GM18505 (cell line): ENCODE results near the gene YPEL1.

Source experiments
- ATAC-seq: cut with Tn5 transposase; IDR thresholded peaks from one replicate; pipeline ENCODE4 v1.9.1; 2021; ENCODE audit not compliant: unreplicated experiment
- POLR2A ChIP-seq: IDR thresholded peaks from 4 replicates; pipeline ENCODE4 v1.6.1; 2011; ENCODE audit warnings: borderline replicate concordance; ENCODE audit not compliant: insufficient read depth, insufficient read length; ENCODE audit errors: extremely low read depth

Gene YPEL1

GRCh38 chr22:21650280-21650679 lies 85.3 kb downstream of the YPEL1 start:
- no peak for ATAC-seq

More at GRCh38 chr22:21650280-21650679, 85.3 kb downstream of the YPEL1 start:
- TF ChIP-seq POLR2A: no peak
